Activated CD4-positive, alpha-beta T cell treated with anti-CD3 and anti-CD28 coated beads, Interleukin-10, Interleukin-2, amounts not matched to agents 100 ng/mL and 50 ng/mL, durations not matched to agents 16 hours and 8 hours (primary cell): ENCODE results near the gene TAB2.

Experiments
- DNase-seq: peaks from one replicate; pipeline ENCODE4 v3.0.0-alpha.2; 2020

TAB2 gene

GRCh38 chr6:149313861-149314260 lies 3.7 kb upstream of the TAB2 start:
- DNase-seq, result no peak

- DNase-seq, result no peak
Measured at GRCh38 chr6:149314325-149314905, 3.1 kb upstream of the TAB2 start.

GRCh38 chr6:149316108-149316727 lies 1.3 kb upstream of the TAB2 start:
- no peak for DNase-seq

GRCh38 chr6:149316740-149317643 lies 520 bp upstream of the TAB2 start:
- peak; percentile 95 for DNase-seq

- no peak for DNase-seq
Measured at GRCh38 chr6:149318581-149319286, 1.2 kb downstream of the TAB2 start.

- DNase-seq, result peak; percentile 67
Measured at GRCh38 chr6:149319422-149319821, 1.9 kb downstream of the TAB2 start.

GRCh38 chr6:149320016-149320415 lies 2.5 kb downstream of the TAB2 start:
- DNase-seq, result peak; percentile 43

- no peak for DNase-seq
Measured at GRCh38 chr6:149320796-149321195, 3.3 kb downstream of the TAB2 start.

GRCh38 chr6:149323353-149323752 lies 5.8 kb downstream of the TAB2 start:
- DNase-seq, result no peak

- DNase-seq, result no peak
Measured at GRCh38 chr6:149323925-149324324, 6.4 kb downstream of the TAB2 start.

GRCh38 chr6:149324428-149324827 lies 6.9 kb downstream of the TAB2 start:
- peak; percentile 39 for DNase-seq

- no peak for DNase-seq
Measured at GRCh38 chr6:149325648-149326236, 8.2 kb downstream of the TAB2 start.

- no peak for DNase-seq
Measured at GRCh38 chr6:149327638-149328037, 10.1 kb downstream of the TAB2 start.

GRCh38 chr6:149328083-149328482 lies 10.6 kb downstream of the TAB2 start:
- DNase-seq, result no peak

GRCh38 chr6:149329529-149329928 lies 12.0 kb downstream of the TAB2 start:
- DNase-seq, result peak; percentile 46

GRCh38 chr6:149330133-149330532 lies 12.6 kb downstream of the TAB2 start:
- DNase-seq, result no peak

- DNase-seq, result no peak
Measured at GRCh38 chr6:149331043-149331807, 13.7 kb downstream of the TAB2 start.

- DNase-seq, result no peak
Measured at GRCh38 chr6:149331871-149332270, 14.4 kb downstream of the TAB2 start.

GRCh38 chr6:149332602-149333265 lies 15.2 kb downstream of the TAB2 start:
- no peak for DNase-seq

GRCh38 chr6:149333266-149333620 lies 15.7 kb downstream of the TAB2 start:
- DNase-seq, result no peak

GRCh38 chr6:149334201-149334600 lies 16.7 kb downstream of the TAB2 start:
- DNase-seq, result no peak
